Spleen (tissue), 11 donors: Measurements from ENCODE around the gene TMTC4. TPM values are rescaled to one million over a fixed set of nuclear protein-coding genes. Genes with fewer than 3 reads are reported as not detected.
"Not testable (repeated sequence)": the region's sequence is repeated elsewhere in the genome, so short reads cannot be mapped to it uniquely, and the experiment has no call there.

Source experiments
- DNase-seq: peaks from one replicate; pipeline ENCODE4 v3.0.0-alpha.2; 2020
- H3K27ac ChIP-seq, 8 donors: fragments of 200-600 bp; sonication (generic) in 7 of 8; 1 replicate in 4 of 8; 2 replicates in 4 of 8; pipeline versions ENCODE4 v1.5.0 to v1.8.0; 2016 to 2021; ENCODE audit warnings: inconsistent platforms in 4 of 8, mild to moderate bottlenecking in 4 of 8, moderate library complexity in 1 of 8
- H3K27me3 ChIP-seq, 7 donors: fragments of 200-600 bp; sonication (generic) in 6 of 7; replicated peaks in 1 of 7; 1 replicate in 4 of 7; 2 replicates in 3 of 7; pipeline versions ENCODE4 v1.5.0 to v1.8.0; 2016 to 2021; ENCODE audit warnings: inconsistent platforms in 3 of 7, mild to moderate bottlenecking in 1 of 7
- H3K36me3 ChIP-seq, 6 donors: fragments of 200-600 bp; sonication (generic) in 5 of 6; 1 replicate in 4 of 6; 2 replicates in 2 of 6; pipeline versions ENCODE4 v1.5.0 to v1.8.0; 2016 to 2021; ENCODE audit warnings: inconsistent platforms in 2 of 6
- H3K4me1 ChIP-seq, 6 donors: fragments of 200-600 bp; sonication (generic) in 5 of 6; 1 replicate in 3 of 6; 2 replicates in 3 of 6; pipeline versions ENCODE4 v1.5.0 to v1.8.0; 2016 to 2021; ENCODE audit warnings: inconsistent platforms in 3 of 6
- H3K4me3 ChIP-seq, 8 donors: fragments of 200-600 bp; sonication (generic) in 7 of 8; 1 replicate in 4 of 8; 2 replicates in 4 of 8; pipeline versions ENCODE4 v1.5.0 to v1.8.0; 2016 to 2021; ENCODE audit warnings: inconsistent platforms in 4 of 8, mild to moderate bottlenecking in 4 of 8, moderate library complexity in 2 of 8
- H3K9me3 ChIP-seq, 8 donors: fragments of 200-600 bp; sonication (generic) in 7 of 8; 1 replicate in 4 of 8; 2 replicates in 4 of 8; pipeline versions ENCODE4 v1.5.0 to v1.8.0; 2016 to 2021; ENCODE audit warnings: inconsistent platforms in 4 of 8
- CTCF ChIP-seq, 11 experiments: fragments of 200-600 bp in 7 of 11; fragments of 450-650 bp in 4 of 11; sonication (generic) in 4 of 11; IDR thresholded peaks in 8 of 11; conservative IDR thresholded peaks in 3 of 11; 1 replicate in 7 of 11; 2 replicates in 4 of 11; pipeline versions ENCODE4 v1.4.0 to v1.8.0; 2016 to 2021; ENCODE audit warnings: antibody characterized with exemption in 11 of 11, inconsistent platforms in 4 of 11, mild to moderate bottlenecking in 1 of 11
- POLR2A ChIP-seq, 3 donors: fragments of 450-650 bp; IDR thresholded peaks; one replicate each; pipeline ENCODE4 v1.5.1; 2017; ENCODE audit warnings: antibody characterized with exemption in 3 of 3, mild to moderate bottlenecking in 1 of 3
- POLR2AphosphoS5 ChIP-seq, 3 donors: sonication (generic); formaldehyde crosslinking; IDR thresholded peaks; one replicate each; pipeline ENCODE4 v1.5.1; 2017; ENCODE audit warnings: antibody characterized with exemption in 3 of 3
- WGBS, 5 donors: extraction: QIAGEN DNeasy Blood & Tissue Kit in 3 of 5; methylation state at CpG; one replicate each; pipeline versions ENCODE4 v1.1.5 to v1.1.7; 2013 to 2018; 5-methylcytosine and 5-hydroxymethylcytosine counted together
- intact Hi-C: fragments of 100-400 bp; cut with DNase I; formaldehyde crosslinking; loops from one replicate; pipeline ENCODE4 v1.15.0; 2023; ENCODE audit warnings: low total_unique reads
- polyA plus RNA-seq, 3 donors: library from polyadenylated mRNA; stranded (reverse); fragments of 200-250 nt; gene quantifications; one replicate each; pipeline ENCODE4 v1.2.1, GENCODE V29; 2013
- total RNA-seq, 7 donors: library from RNA; depleted of rRNA in 3 of 7; stranded (reverse); fragments of >200 nt in 3 of 7; fragmentation: NEBNext Ultra II Directional in 4 of 7; extraction: Animal tissue kit (Norgen Biotek cat#: 25700) in 4 of 7; gene quantifications; one replicate each; pipeline versions ENCODE4 v1.1.0 to v1.2.1, GENCODE V29; 2016 to 2021
- donor health status: healthy with polysubstance abuse.
- donor health status: DM: no; HTN: no; CAD: no; lungs with moderate emphysema.
- donor health status: DM: no; HTN: no; CAD: no.
- donor health status: Bipolar disorder and iron deficiency.
- donor health status: healthy.
- donor health status: DM: no; HTN: no; CAD: no.
- donor health status: DM: yes; HTN: yes; CAD: no.

Gene TMTC4
- total and polyA plus RNA-seq, 10 donors, result 3.7 to 17.7 (median 12.1) TPM

DNA sequence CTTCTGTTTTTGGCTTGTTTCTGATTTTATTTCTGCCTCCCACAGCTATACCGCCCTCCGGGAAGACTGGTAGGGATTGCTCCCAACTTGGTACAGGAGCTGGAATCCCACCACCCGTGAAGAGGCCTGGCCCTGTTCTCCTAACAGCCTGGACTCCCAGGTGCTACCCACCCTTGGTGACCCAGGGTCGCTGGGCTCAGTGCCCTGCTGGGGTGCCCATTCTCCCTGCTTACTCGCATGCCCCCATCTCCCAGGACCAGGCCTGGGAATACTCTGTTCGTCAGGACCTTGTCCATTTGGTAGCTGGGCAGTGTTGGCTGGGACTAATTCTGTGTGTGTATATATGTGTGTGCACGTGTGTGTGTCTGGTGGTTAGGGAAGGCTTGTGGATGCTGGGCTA is 41.0 kb upstream of the TMTC4 start:
- Histone ChIP-seq H3K27me3 (peaks cover 0 to 13% (median 0%) of the 10 kb centered on the region in 7 donors), H3K4me3 (no peak overlapping the region), H3K27ac (no peak overlapping the region), H3K36me3 (no peaks in the 10 kb centered on the region), H3K4me1 (no peaks in the 10 kb centered on the region), H3K9me3 (peaks cover 0 to 9% (median 0%) of the 10 kb centered on the region in 8 donors)
- 89 to 93% (median 91%) methylated on average over 7 of the region's 7 CpGs for WGBS, 5 donors
- TF ChIP-seq POLR2A (IDR thresholded peaks at IDR 0.05) (no peak), POLR2AphosphoS5 (IDR thresholded peaks at IDR 0.05) (no peak), CTCF (IDR thresholded peaks at IDR 0.05 in 8 of 11, conservative IDR thresholded peaks at IDR 0.05 in 3 of 11) (no peak)
- peak; percentile 54 for DNase-seq
- intact Hi-C loops, result no loop called here

DNA sequence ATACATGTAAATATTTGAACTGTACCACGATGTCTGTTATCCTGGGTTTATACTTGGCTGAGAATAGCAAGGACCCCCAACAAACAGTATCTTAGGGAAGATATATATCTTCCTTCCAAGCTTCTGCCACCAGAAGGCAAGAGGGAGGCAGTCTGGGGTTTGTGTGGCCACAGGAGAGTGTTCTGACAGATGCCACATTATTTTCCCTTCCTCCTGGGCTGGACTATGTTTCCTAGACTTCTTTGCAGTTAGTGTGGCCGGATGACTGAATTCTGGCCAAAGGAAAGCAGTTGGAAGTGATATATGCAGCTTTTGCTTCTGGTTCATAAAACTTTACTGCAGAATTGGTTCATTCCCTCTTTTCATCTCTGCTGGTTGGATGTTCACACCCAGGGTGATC is 39.9 kb upstream of the TMTC4 start:
- Histone ChIP-seq H3K9me3 (no peaks in the 10 kb centered on the region), H3K4me3 (no peak overlapping the region), H3K27me3 (peaks cover 0 to 13% (median 0%) of the 10 kb centered on the region in 7 donors), H3K4me1 (no peaks in the 10 kb centered on the region), H3K36me3 (no peaks in the 10 kb centered on the region), H3K27ac (no peak overlapping the region)
- no peak for DNase-seq
- 69 to 86% (median 71%) methylated on average over 2 of the region's 2 CpGs for WGBS, 5 donors
- no peak for TF ChIP-seq POLR2AphosphoS5 (IDR thresholded peaks at IDR 0.05)
- TF ChIP-seq POLR2A (IDR thresholded peaks at IDR 0.05), result no peak
- no peak for TF ChIP-seq CTCF (IDR thresholded peaks at IDR 0.05 in 8 of 11, conservative IDR thresholded peaks at IDR 0.05 in 3 of 11)
- intact Hi-C loops, result no loop called here

DNA sequence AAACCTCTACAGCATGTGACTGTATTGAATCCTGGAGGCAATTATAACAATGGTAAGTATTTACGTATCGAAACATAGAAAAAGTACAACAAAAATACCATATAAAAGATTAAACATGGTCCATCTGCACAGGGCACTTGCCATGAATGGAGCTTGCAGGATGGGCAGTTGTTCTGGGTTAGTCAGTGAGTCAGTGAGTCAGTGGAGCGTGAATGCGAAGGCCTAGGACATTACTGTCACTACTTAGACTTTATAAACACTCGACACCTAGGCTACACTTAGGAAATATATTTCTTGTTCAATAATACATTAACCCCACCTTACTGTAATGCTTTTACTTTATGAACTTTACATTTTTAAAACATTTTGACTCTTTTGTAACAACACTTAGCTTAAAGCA is 35.6 kb upstream of the TMTC4 start:
- intact Hi-C loops, result no loop called here
- DNase-seq, result no peak
- 95 to 99% (median 96%) methylated on average over 5 of the region's 5 CpGs for WGBS, 5 donors
- H3K27me3 ChIP-seq, result no peaks in the 10 kb centered on the region
- no peaks in the 10 kb centered on the region for H3K36me3 ChIP-seq
- no peak overlapping the region for H3K4me3 ChIP-seq
- no peak for TF ChIP-seq CTCF (IDR thresholded peaks at IDR 0.05 in 8 of 11, conservative IDR thresholded peaks at IDR 0.05 in 3 of 11)
- TF ChIP-seq POLR2A (IDR thresholded peaks at IDR 0.05), result no peak
- TF ChIP-seq POLR2AphosphoS5 (IDR thresholded peaks at IDR 0.05), result no peak
- H3K27ac ChIP-seq, result no peak overlapping the region
- H3K4me1 ChIP-seq, result no peaks in the 10 kb centered on the region
- H3K9me3 ChIP-seq, result no peaks in the 10 kb centered on the region

DNA sequence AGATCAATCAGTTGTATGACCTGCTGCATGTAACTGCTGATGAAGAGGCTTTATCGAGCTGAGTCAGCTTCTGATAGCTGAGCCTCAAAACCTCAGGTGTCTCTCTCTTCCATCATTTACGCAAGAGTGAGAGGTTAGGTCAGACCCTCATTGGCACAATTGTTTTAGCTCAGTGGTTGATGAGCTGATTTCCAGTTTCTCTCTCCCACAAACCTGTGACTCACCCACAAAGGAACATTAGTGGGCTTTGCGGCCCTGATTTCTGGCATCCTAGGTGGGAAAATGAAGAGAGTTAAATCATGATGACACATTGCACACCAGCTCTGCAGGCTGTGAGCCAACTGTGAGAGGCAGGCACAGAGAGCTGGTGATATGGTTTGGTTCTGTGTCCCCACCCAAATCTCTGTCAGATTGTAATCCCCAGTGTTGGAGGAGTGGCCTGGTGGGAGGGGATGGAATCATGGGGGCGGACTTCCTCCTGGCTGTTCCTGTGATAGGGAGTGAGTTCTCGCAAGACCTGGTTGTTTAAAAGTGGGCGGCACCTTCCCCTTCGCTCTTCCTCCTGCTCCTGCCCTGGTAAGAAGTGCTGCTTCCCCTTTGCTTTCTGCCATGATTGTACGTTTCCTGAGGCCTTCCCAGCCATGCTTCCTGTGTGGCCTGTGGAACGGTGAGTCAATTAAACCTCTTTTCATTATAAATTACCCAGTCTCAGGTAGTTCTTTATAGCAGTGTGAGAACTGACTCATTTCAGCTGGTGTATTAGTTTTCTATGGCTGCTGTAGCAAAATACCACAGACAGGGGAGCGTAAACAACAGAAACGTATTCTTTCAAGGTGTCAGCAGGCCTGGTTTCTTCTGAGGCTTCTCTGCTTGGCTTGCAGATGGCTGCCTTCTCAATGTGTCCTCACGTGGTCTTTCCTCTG is 33.5 kb upstream of the TMTC4 start:
- TF ChIP-seq CTCF (IDR thresholded peaks at IDR 0.05 in 8 of 11, conservative IDR thresholded peaks at IDR 0.05 in 3 of 11), result no peak
- no peak overlapping the region for H3K27ac ChIP-seq
- H3K4me3 ChIP-seq, result no peak overlapping the region
- H3K4me1 ChIP-seq, result no peaks in the 10 kb centered on the region
- no peak for DNase-seq
- WGBS, 5 donors, result 70 to 82% (median 76%) methylated on average over 12 of the region's 12 CpGs
- H3K27me3 ChIP-seq, result no peaks in the 10 kb centered on the region
- intact Hi-C loops, result no loop called here
- no peaks in the 10 kb centered on the region for H3K9me3 ChIP-seq
- no peaks in the 10 kb centered on the region for H3K36me3 ChIP-seq

DNA sequence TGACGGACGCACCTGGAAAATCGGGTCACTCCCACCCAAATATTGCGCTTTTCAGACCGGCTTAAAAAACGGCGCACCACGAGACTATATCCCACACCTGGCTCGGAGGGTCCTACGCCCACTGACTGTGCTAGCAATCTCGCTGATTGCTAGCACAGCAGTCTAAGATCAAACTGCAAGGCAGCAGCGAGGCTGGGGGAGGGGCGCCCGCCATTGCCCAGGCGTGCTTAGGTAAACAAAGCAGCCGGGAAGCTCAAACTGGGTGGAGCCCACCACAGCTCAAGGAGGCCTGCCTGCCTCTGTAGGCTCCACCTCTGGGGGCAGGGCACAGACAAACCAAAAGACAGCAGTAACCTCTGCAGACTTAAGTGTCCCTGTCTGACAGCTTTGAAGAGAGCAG is 23.7 kb upstream of the TMTC4 start:
- H3K36me3 ChIP-seq, H3K9me3 ChIP-seq, H3K4me3 ChIP-seq, intact Hi-C loops, DNase-seq, H3K27ac ChIP-seq, H3K4me1 ChIP-seq: not testable (repeated sequence)
- 36 to 78% (median 65%) methylated on average over 4 to 13 of the region's 16 CpGs; no CpG with 5 or more reads in 1 of the 5 donors for WGBS, 5 donors
- peaks cover 0 to 19% (median 0%) of the 10 kb centered on the region in 7 donors for H3K27me3 ChIP-seq
